RWPE2 (cell line): ENCODE results near the gene VGLL4.

Experiments used
- ATAC-seq: fragments of 200-7000 bp; cut with Tn5 transposase; 3 replicates; pipeline ENCODE4 v1.9.1; 2021; ENCODE audit warnings: low read depth
- DNase-seq: peaks from one replicate; pipeline ENCODE4 v3.0.0-alpha.2; 2020; ENCODE audit warnings: low spot score
- H3K27ac ChIP-seq: fragments of 450-650 bp; 2 replicates; pipeline ENCODE4 v1.5.1; 2017; ENCODE audit warnings: mild to moderate bottlenecking; ENCODE audit not compliant: poor library complexity, severe bottlenecking
- H3K27me3 ChIP-seq: fragments of 250-450 bp; sonication (Bioruptor Pico); 2 replicates; pipeline ENCODE4 v1.5.1; 2021; ENCODE audit warnings: mild to moderate bottlenecking, moderate library complexity; ENCODE audit not compliant: insufficient read depth, poor library complexity, severe bottlenecking
- H3K36me3 ChIP-seq: fragments of 250-450 bp; sonication (Bioruptor Pico); 2 replicates; pipeline ENCODE4 v1.5.1; 2020; ENCODE audit warnings: low read depth, mild to moderate bottlenecking, moderate library complexity
- H3K4me1 ChIP-seq: fragments of 250-450 bp; sonication (Bioruptor Pico); 2 replicates; pipeline ENCODE4 v1.5.1; 2021; ENCODE audit warnings: mild to moderate bottlenecking, moderate library complexity; ENCODE audit not compliant: insufficient read depth, poor library complexity, severe bottlenecking
- H3K4me3 ChIP-seq: fragments of 250-450 bp; sonication (Bioruptor Pico); 2 replicates; pipeline ENCODE4 v1.5.1; 2021; ENCODE audit warnings: mild to moderate bottlenecking, moderate library complexity; ENCODE audit not compliant: severe bottlenecking
- H3K9me3 ChIP-seq: fragments of 250-450 bp; sonication (Bioruptor Pico); 2 replicates; pipeline ENCODE4 v1.5.1; 2021; ENCODE audit warnings: mild to moderate bottlenecking, moderate library complexity; ENCODE audit not compliant: severe bottlenecking
- TF ChIP-seq, protein P1 (sequence below): fragments of 450-650 bp; IDR thresholded peaks from one replicate; pipeline ENCODE4 v1.5.1; 2017; ENCODE audit warnings: mild to moderate bottlenecking, moderate library complexity; ENCODE audit not compliant: poor library complexity, severe bottlenecking

Gene VGLL4

DNA sequence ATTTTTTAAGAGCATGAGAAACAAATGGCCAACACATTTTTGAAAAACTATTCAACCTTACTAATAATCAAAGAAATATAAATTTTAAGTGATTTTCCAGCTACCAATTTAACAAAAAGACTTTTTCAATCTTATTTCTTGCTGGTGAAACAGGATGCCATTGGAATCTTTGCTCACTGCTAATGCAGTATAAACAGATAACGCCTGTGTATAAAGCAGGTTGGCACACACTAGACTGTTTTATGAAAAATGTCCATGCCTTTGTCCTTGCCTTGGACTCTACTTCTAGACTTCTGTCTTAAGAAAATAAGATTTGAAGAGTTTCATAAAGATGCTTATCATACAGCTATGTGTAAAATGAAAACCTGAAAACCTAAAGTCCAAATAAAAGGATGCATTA, 5.0 kb upstream of the VGLL4 start:
- Histone ChIP-seq H3K4me3 (no peak overlapping the region), H3K27ac (no peak overlapping the region), H3K36me3 (no peaks in the 10 kb centered on the region), H3K27me3 (no peaks in the 10 kb centered on the region), H3K9me3 (no peaks in the 10 kb centered on the region), H3K4me1 (peaks cover 4% of the 10 kb centered on the region)
- DNase-seq (no peak), ATAC-seq (no peak)
- TF ChIP-seq, protein P1, sequence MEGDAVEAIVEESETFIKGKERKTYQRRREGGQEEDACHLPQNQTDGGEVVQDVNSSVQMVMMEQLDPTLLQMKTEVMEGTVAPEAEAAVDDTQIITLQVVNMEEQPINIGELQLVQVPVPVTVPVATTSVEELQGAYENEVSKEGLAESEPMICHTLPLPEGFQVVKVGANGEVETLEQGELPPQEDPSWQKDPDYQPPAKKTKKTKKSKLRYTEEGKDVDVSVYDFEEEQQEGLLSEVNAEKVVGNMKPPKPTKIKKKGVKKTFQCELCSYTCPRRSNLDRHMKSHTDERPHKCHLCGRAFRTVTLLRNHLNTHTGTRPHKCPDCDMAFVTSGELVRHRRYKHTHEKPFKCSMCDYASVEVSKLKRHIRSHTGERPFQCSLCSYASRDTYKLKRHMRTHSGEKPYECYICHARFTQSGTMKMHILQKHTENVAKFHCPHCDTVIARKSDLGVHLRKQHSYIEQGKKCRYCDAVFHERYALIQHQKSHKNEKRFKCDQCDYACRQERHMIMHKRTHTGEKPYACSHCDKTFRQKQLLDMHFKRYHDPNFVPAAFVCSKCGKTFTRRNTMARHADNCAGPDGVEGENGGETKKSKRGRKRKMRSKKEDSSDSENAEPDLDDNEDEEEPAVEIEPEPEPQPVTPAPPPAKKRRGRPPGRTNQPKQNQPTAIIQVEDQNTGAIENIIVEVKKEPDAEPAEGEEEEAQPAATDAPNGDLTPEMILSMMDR: no peak

DNA sequence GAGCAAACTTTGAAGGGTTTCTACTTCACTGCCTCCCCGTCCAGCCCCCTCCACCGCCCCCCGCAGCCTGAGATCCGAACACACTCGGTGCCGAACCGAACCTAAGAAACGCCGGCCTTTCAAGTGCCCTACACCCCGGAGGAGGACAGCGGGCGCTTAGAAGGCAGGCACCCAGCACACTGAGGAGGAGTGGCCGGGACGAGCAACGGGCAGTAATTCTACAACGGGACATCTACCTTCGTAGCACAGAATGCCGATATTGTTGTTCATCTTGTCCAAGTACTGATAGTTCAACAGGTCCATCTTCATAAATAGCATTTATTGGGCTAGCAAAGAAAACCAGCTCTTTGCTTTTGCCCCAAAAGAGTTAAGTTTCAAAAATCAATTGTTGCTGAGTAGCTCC, 513 bp downstream of the VGLL4 start:
- peak; percentile 44 for ATAC-seq
- TF ChIP-seq, protein P1: no peak
- Histone ChIP-seq H3K4me3 (peak overlapping the region; percentile 45), H3K9me3 (no peaks in the 10 kb centered on the region), H3K36me3 (no peaks in the 10 kb centered on the region), H3K27ac (peak overlapping the region; percentile 94), H3K27me3 (no peaks in the 10 kb centered on the region), H3K4me1 (peaks cover 28% of the 10 kb centered on the region)
- no peak for DNase-seq

DNA sequence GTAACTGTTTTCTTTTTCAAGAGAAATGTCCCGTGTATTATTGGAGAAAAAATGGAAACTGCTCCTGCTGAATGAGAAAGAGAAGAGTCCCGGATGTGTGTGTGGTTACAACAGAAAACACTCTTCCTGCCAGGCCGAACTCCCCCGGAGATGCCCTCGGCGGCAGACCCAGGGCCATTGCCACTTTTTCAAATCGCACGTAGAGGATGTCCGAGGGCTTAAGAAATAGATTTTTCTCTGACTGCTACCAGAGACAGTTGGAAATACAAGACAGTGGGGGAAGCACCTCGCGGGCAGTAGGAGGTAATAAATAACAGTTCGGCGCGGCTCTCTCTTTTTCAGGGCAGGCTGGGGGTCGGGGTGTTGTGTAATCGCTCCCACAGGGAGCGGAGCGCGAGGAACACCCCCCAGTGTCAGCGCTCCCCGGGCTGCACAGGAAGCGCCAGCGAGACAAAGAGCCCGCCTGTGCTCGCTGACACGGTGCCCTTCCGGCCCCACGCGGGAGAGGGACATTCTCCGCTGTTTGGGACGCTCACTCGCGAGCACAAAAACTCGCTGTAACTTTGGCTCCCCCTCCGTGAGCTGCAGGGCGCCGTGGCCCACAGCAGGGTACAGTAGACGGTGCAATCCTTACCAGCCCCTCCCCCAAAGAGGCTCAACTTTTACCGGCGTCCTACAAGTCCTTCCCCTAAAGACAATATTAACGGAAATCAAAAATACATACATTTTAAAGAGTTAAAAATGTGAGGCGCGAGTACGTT, 1.1 kb downstream of the VGLL4 start:
- H3K4me3 ChIP-seq: peak overlapping the region; percentile 45
- no peaks in the 10 kb centered on the region for H3K9me3 ChIP-seq
- DNase-seq (no peak), ATAC-seq (peak; percentile 35)
- TF ChIP-seq, protein P1: no peak
- H3K36me3 ChIP-seq: no peaks in the 10 kb centered on the region
- peak overlapping the region; percentile 94 for H3K27ac ChIP-seq
- H3K4me1 ChIP-seq: peaks cover 33% of the 10 kb centered on the region
- no peaks in the 10 kb centered on the region for H3K27me3 ChIP-seq

DNA sequence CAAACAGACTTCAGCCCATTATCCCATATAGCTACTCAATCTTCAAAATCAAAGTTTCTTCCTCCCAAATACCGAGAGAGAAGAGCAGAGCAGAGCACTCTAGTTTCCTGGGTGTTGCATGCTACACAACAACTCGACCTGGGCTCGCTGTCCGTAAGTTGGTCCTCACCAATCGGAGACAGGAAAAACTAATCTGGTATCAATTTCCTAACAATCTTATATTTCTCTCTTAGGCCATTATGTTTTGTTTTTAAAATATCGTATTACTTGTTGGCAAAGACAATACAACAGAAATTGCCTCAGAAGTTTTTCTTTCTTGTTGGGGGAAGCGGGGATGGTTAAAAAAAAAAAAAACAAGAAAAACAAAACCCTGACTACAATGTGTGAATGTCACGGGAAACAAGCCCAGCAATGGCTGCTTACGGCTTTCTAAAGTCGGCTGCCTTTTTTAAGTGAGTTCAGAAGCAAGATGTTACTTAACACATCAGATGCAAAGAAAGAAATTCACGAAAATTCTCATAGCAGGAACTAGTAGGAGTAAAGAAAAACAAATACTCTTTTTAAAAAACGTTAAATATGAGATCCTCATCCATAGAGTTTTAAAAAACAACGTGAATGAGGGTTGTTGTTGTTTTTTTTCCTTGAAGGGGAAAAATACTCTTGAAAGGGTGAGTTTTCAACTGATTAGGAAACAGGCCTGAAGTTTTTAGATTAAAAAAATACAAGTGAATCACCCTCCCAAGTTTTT, 1.9 kb downstream of the VGLL4 start:
- Histone ChIP-seq H3K36me3 (no peaks in the 10 kb centered on the region), H3K4me3 (peak overlapping the region; percentile 45), H3K9me3 (no peaks in the 10 kb centered on the region), H3K4me1 (peaks cover 38% of the 10 kb centered on the region), H3K27me3 (no peaks in the 10 kb centered on the region), H3K27ac (peak overlapping the region; percentile 94)
- no peak for ATAC-seq
- TF ChIP-seq, protein P1: no peak
- DNase-seq: no peak
